Muscle of leg (tissue), 11 donors: ENCODE measurements around the gene HS3ST6. TPM values are rescaled to one million over a fixed set of nuclear protein-coding genes. Genes with fewer than 3 reads are reported as not detected.
"Not testable (repeated sequence)": the region's sequence is repeated elsewhere in the genome, so short reads cannot be mapped to it uniquely, and the experiment has no call there.

ENCODE experiments used
- DNase-seq: peaks from one replicate; pipeline ENCODE4 v3.0.0; 2013
- H3K27ac ChIP-seq: one replicate; pipeline ENCODE4 v1.5.1; 2013; ENCODE audit warnings: mild to moderate bottlenecking, low read length, control low read depth
- H3K27me3 ChIP-seq: one replicate; pipeline ENCODE4 v1.6.1; 2013; ENCODE audit warnings: low read length; ENCODE audit not compliant: control insufficient read depth, insufficient read depth
- H3K36me3 ChIP-seq: one replicate; pipeline ENCODE4 v1.6.1; 2013; ENCODE audit warnings: low read length; ENCODE audit not compliant: control insufficient read depth, insufficient read depth
- H3K4me1 ChIP-seq: one replicate; pipeline ENCODE4 v1.6.1; 2013; ENCODE audit warnings: low read length; ENCODE audit not compliant: control insufficient read depth, insufficient read depth
- H3K4me3 ChIP-seq: one replicate; pipeline ENCODE4 v1.5.1; 2013; ENCODE audit warnings: low read length, control low read depth
- H3K9me3 ChIP-seq: replicated peaks from 2 replicates; pipeline ENCODE4 v1.6.1; 2013; ENCODE audit warnings: low read depth, low read length; ENCODE audit not compliant: control insufficient read depth
- WGBS: methylation state at CpG from one replicate; pipeline ENCODE4 v1.1.5; 2013; ENCODE audit warnings: missing lambda C conversion rate; ENCODE audit not compliant: insufficient coverage; 5-methylcytosine and 5-hydroxymethylcytosine counted together
- polyA plus RNA-seq, 8 donors: library from polyadenylated mRNA; unstranded; fragments of 120-200 nt; gene quantifications; one replicate each; pipeline versions ENCODE4 v1.2.1 to v1.2.3, GENCODE V29; 2013; ENCODE audit warnings: inconsistent platforms in 1 of 8, low replicate concordance in 1 of 8; ENCODE audit not compliant: insufficient read length in 8 of 8, insufficient read depth in 1 of 8
- total RNA-seq: library from RNA; stranded (reverse); fragments of 120-200 nt; gene quantifications from one replicate; pipeline ENCODE4 v1.2.4, GENCODE V29; 2013

Gene HS3ST6
- total and polyA plus RNA-seq, 9 donors: 1.7 TPM; not detected in 8

DNA sequence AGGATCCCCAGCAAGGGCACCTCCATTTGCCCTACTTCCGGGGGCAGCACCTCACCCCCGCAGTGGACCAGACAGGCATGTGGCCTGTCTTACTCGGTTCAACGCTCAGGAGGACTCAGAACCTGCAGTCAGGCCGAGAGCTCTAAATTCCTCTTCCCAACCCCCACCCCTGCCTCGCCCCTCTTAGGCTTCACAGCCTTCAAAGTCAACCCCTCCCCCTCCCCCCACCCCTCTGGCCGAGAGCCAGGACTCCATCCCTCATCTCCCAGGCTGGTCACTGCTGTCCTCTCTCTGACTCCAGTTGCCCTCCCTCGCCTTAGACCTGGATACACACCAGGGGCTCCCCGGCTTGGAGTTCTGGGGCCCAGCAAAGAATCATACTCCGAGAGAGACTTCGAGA lies 8.1 kb upstream of the HS3ST6 start:
- Histone ChIP-seq H3K9me3 (no peaks in the 10 kb centered on the region), H3K36me3 (no peaks in the 10 kb centered on the region), H3K4me3 (no peak overlapping the region), H3K4me1 (peaks cover 21% of the 10 kb centered on the region), H3K27ac (no peak overlapping the region), H3K27me3 (peaks cover 37% of the 10 kb centered on the region)
- WGBS: 57% methylated on average over 7 of the region's 11 CpGs
- no peak for DNase-seq

DNA sequence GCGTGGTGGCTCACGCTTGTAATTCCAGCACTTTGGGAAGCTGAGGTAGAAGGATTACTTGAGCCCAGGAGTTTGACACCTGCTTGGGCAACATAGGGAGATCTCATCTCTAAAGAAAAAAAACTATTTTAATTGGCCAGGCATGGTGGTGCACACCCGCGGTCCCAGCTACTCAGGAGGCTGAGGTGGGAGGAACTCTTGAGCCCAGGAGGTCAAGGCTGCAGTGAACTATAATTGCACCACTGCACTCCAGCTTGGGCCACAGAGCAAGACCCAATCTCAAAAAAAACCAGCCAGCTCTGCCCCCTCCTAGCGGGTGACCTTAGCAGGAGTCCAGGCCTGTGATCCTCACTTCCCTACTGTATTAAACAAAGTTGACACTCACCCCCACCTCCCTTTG lies 5.9 kb upstream of the HS3ST6 start:
- DNase-seq: no peak
- H3K4me1 ChIP-seq: peaks cover 18% of the 10 kb centered on the region
- no peak overlapping the region for H3K4me3 ChIP-seq
- H3K27ac ChIP-seq: no peak overlapping the region
- peaks cover 55% of the 10 kb centered on the region for H3K27me3 ChIP-seq
- WGBS: 55% methylated on average over 5 of the region's 5 CpGs
- H3K36me3 ChIP-seq: no peaks in the 10 kb centered on the region
- no peaks in the 10 kb centered on the region for H3K9me3 ChIP-seq

DNA sequence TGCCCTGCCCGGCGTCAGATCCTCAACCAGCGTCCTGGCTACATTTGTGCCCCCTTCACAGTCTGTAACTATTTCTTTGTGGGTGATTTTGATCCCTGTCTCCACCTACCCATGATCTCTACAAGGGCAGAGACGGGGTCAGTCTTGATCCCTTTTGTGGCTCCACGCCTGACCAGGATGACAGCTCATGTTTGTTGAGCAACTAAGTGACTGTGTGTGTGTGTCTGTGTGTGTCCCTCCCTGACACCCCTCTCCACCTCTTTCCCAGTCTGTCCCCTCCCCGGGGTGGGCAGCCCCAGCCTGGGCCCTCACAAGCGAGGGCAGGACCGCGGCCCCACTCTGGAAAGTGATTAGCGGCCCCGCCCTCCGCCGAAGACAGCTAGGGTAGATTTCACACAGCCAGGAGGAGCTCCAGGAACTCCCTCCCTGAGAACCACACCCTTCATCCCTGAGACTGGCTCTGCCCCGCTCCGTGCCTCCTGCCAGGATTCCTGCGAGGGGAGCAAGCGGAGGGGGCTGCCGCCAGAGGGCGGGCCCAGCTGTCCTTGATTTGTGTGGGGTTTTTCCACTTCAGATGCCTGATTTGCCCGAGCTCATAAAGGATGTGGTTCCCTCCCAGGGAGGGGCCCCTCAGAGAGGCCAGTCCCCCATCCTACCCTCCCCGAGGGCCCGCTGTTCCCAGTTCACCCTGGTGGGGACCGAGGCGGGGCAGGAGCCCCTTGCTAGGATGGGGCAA lies 5.3 kb upstream of the HS3ST6 start:
- Histone ChIP-seq H3K27me3 (peaks cover 61% of the 10 kb centered on the region), H3K27ac (no peak overlapping the region), H3K36me3 (no peaks in the 10 kb centered on the region), H3K4me3 (no peak overlapping the region), H3K4me1 (peaks cover 20% of the 10 kb centered on the region), H3K9me3 (no peaks in the 10 kb centered on the region)
- 4% methylated on average over 4 of the region's 24 CpGs for WGBS
- peak; percentile 45 for DNase-seq

DNA sequence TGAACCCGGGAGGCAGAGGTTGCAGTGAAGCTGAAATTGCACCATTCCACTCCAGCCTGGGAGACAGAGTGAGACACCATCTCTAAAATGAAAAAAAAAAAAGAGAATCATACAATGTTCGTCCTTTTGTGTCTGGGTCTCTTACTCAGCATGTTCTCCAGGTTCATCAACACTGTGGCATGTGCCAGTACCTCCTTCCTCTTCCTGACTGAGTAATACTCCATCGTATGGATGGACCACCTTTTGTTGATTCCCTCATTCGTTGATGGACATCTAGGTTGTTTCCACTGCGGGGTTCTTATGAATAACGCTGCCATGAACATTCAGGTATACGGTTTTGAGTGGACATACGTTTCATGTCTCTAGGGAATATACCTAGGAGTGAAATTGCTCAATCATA lies 4.1 kb upstream of the HS3ST6 start:
- WGBS: 100% methylated on average over 2 of the region's 8 CpGs
- DNase-seq: no peak
- Histone ChIP-seq H3K4me1 (peaks cover 23% of the 10 kb centered on the region), H3K36me3 (no peaks in the 10 kb centered on the region), H3K27ac (no peak overlapping the region), H3K27me3 (peaks cover 68% of the 10 kb centered on the region), H3K9me3 (no peaks in the 10 kb centered on the region), H3K4me3 (no peak overlapping the region)

DNA sequence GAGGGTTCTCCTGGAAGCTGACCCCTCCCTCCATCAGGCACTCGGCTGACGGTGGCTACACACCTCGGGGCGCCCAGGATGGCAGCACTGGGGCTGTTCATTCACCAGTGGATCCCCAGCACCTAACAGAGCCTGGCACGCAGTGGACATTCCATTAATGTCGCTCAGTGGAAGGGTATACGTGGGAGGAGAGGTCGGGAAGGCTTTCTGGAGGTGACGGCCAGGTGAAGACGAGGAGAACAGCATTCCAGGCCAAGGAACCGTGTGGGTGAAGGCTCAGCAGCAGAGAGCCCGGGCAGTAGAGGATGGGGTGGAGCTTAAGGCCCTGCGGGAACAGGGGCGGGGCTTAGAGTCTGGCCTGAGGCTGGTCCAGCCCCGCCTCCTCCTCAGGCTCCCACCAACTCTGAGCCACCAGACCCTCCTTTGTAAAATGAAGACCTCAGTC lies 2.5 kb upstream of the HS3ST6 start:
- Histone ChIP-seq H3K4me3 (no peak overlapping the region), H3K27ac (no peak overlapping the region), H3K9me3 (no peaks in the 10 kb centered on the region), H3K4me1 (peaks cover 23% of the 10 kb centered on the region), H3K36me3 (no peaks in the 10 kb centered on the region), H3K27me3 (peaks cover 84% of the 10 kb centered on the region)
- DNase-seq: no peak
- 10% methylated on average over 5 of the region's 15 CpGs for WGBS

DNA sequence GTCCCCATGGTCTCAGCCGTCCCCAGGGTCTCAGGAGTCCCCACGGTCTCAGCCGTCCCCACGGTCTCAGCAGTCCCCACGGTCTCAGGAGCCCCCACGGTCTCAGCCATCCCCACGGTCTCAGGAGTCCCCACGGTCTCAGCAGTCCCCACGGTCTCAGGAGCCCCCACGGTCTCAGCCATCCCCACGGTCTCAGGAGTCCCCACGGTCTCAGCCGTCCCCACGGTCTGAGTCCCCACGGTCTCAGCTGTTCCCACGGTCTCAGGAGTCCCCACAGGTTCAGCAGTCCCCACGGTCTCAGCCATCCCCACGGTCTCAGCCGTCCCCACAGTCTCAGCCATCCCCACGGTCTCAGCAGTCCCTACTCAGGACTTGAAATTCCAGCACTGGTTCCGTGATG lies 1.9 kb upstream of the HS3ST6 start:
- DNase-seq, H3K4me3 ChIP-seq, H3K27ac ChIP-seq, H3K9me3 ChIP-seq, H3K36me3 ChIP-seq: not testable (repeated sequence)
- Histone ChIP-seq H3K27me3 (peaks cover 90% of the 10 kb centered on the region), H3K4me1 (peaks cover 23% of the 10 kb centered on the region)
- WGBS: 67% methylated on average over 20 of the region's 21 CpGs

DNA sequence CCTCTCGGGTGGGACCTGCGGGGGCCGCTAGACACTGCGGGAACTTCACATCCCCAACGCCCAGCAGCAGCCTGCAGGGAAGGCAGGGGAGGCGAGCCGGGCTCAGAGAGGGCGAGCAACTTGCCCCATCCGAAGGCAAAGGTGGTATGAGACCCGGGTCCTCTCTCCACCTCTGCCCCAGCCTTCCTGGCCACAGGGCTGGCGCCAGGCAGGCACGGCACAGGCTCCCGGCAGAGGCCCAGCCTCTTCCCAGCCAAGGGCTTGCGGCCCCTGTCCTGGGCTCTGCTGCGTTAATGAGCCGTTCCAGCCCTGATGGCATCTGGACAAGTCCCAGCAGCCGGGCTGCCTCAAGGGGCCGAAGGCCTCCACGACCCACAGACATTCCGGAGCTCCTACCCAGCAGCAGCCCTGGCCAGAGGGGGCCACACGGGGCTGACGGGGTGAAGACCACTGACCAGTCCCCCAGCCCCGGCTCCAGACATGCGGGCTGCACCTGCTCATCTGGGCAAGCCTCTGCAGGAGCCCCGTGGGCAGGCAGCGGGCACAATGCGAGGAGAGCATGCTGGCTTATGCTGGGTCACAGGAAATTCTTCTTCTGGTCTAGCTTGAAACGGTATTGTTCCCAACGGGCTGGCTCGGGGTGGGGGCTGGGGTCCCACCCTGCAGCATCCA lies 1.2 kb upstream of the HS3ST6 start:
- H3K27ac ChIP-seq: no peak overlapping the region
- H3K4me3 ChIP-seq: no peak overlapping the region
- peaks cover 92% of the 10 kb centered on the region for H3K27me3 ChIP-seq
- H3K36me3 ChIP-seq: no peaks in the 10 kb centered on the region
- peaks cover 23% of the 10 kb centered on the region for H3K4me1 ChIP-seq
- no peak for DNase-seq
- WGBS: 24% methylated on average over 30 of the region's 30 CpGs
- no peaks in the 10 kb centered on the region for H3K9me3 ChIP-seq

DNA sequence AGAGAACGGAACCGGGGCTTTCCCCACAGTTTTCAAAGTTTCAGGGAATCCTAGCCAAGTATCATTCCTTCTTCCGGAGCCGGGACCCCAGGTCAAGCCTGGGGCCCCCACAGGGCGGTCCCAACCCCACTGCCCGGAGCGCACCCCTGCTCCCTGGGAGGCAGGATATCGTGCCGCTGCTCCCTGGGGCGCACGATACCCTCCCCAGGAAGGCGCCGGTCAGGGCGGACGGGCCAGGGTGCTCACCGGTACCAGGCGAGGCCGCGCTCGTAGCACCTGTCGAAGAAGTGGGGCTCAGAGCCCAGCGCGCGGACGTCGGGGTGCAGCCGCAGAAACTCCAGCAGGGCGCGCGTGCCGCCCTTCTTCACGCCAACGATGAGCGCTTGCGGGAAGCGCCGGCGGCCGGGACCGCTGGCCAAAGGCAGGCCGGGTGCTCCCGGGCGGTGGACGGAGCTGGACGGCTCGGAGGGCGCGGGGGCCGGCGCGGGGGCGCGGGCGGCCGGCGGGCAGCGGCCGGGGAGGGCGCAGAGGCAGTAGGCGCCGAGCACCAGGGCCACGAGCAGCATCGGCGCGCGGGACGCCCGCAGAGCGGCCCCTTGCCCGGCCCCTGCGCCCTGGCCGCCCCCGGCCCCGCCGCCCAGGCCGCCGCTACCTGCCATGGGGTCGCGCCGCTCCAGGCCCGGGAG lies 407 bp downstream of the HS3ST6 start:
- H3K4me1 ChIP-seq: peaks cover 11% of the 10 kb centered on the region
- no peaks in the 10 kb centered on the region for H3K9me3 ChIP-seq
- no peaks in the 10 kb centered on the region for H3K36me3 ChIP-seq
- DNase-seq: no peak
- H3K27me3 ChIP-seq: peaks cover 93% of the 10 kb centered on the region
- WGBS: under 1% methylated on average over 81 of the region's 81 CpGs
- H3K4me3 ChIP-seq: no peak overlapping the region
- H3K27ac ChIP-seq: no peak overlapping the region

DNA sequence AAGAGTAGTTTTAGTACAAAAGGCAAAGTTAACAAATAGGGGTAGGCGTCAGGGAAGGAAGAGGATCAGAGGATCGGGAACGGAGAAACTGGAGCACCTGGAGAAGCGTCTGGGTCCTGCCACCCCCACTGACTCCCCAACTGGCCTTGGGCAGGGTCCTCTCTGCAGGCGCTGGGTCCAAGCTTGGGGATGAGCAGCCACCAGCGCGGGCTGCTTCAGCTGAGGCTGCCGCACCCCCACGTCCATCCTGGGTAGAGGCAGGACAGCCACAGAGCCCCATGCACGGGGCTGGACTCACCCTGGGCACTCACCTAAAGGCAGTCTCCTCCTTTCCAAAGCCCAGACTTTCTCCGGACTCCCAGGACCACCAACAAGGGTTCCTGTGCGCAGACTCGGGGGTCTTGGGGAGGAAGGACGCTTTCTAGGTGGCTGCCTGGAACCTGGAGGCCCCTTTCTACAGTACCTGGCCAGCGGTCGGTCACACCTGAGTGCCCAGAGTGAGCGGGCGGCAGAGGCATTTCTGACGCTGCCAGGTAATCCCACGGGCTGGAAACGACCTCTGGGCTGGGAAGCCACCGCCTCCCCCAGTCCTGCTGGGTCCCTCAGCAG lies 1.1 kb downstream of the HS3ST6 start:
- no peaks in the 10 kb centered on the region for H3K9me3 ChIP-seq
- DNase-seq: no peak
- no peak overlapping the region for H3K27ac ChIP-seq
- 5% methylated on average over 21 of the region's 22 CpGs for WGBS
- H3K4me3 ChIP-seq: no peak overlapping the region
- H3K27me3 ChIP-seq: peaks cover 89% of the 10 kb centered on the region
- H3K4me1 ChIP-seq: peaks cover 11% of the 10 kb centered on the region
- H3K36me3 ChIP-seq: no peaks in the 10 kb centered on the region

DNA sequence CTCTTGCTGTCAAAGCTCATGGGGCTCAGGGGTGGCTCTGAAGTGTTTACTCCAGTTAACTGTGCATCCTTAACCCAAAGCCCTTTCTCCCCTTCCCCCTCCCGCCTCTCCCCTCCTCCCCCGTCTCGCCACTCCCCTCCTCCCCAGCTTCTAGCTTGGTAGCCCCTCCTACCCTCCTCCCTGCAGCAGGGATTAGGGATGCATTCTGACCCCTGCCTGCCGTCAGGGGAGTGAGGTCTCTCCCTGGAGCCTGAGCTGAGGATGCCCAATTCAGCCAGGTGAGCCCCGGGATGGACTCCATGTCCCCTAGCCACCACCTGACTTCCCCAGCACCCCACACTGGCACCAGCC lies 1.6 kb downstream of the HS3ST6 start:
- H3K36me3 ChIP-seq: no peaks in the 10 kb centered on the region
- H3K4me1 ChIP-seq: peaks cover 11% of the 10 kb centered on the region
- DNase-seq: no peak
- H3K27me3 ChIP-seq: peaks cover 84% of the 10 kb centered on the region
- no peak overlapping the region for H3K4me3 ChIP-seq
- H3K27ac ChIP-seq: no peak overlapping the region
- WGBS: 0% methylated on average over 5 of the region's 5 CpGs
- H3K9me3 ChIP-seq: no peaks in the 10 kb centered on the region
